HG02981 (cell line): ENCODE measurements around the gene RRP9.
"Not testable (repeated sequence)": the region's sequence is repeated elsewhere in the genome, so short reads cannot be mapped to it uniquely, and the experiment has no call there.

Source experiments
- ATAC-seq: cut with Tn5 transposase; IDR thresholded peaks from one replicate; pipeline ENCODE4 v1.9.1; 2021; ENCODE audit warnings: mild to moderate bottlenecking, moderate library complexity; ENCODE audit not compliant: unreplicated experiment

Gene RRP9

GRCh38 chr3:51927061-51927977 lies 14.4 kb downstream of the RRP9 start:
- ATAC-seq, result no peak

- no peak for ATAC-seq
Observed at GRCh38 chr3:51921081-51921578, 20.6 kb downstream of the RRP9 start.

GRCh38 chr3:51916418-51916817 lies 25.3 kb downstream of the RRP9 start:
- no peak for ATAC-seq

DNA sequence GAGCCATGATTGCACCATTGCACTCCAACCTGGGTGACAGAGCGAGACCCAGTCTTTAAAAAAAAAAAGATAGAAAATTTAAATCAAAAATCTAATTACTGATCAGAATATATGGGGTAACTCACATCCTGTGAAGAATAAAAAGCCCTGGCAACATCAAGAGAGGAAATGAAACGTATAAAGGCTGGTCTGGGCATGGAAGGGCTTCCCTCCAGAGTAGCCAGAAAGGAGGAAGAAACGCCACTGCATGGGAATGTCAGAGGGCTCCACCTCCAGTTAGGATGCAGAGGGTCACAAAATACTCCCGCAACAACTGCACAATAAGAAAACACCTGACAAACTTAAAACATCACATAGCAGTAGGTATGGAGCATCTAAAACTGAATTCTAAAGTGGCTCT lies 33.7 kb downstream of the RRP9 start:
- no peak for ATAC-seq

GRCh38 chr3:51904034-51904823 lies 37.5 kb downstream of the RRP9 start:
- ATAC-seq, result no peak

GRCh38 chr3:51902361-51902760 lies 39.3 kb downstream of the RRP9 start:
- not testable (repeated sequence) for ATAC-seq

GRCh38 chr3:51900043-51900442 lies 41.7 kb downstream of the RRP9 start:
- ATAC-seq, result not testable (repeated sequence)

DNA sequence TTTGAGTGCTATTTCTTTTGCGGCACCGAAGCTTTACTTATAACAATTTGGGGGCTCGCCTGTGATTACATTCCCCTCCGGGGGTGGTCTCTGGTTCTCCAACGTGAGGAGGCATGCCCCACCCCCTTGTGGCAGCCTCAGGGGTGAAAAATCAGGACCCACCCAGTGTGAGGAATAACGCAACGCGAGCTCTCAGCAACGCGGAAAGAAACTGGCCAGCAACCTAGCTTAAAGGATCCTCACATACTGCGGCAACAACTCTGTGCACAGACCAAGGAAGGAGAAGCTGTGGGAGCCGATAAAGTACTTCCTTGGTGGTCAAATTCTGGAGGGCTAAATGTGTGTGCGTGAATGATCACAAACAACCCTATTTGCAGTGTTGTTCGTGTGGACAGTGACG lies 44.3 kb downstream of the RRP9 start:
- no peak for ATAC-seq

- ATAC-seq, result no peak
Observed at GRCh38 chr3:51896607-51897305, 44.9 kb downstream of the RRP9 start.

- no peak for ATAC-seq
Observed at GRCh38 chr3:51894939-51895338, 46.8 kb downstream of the RRP9 start.

DNA sequence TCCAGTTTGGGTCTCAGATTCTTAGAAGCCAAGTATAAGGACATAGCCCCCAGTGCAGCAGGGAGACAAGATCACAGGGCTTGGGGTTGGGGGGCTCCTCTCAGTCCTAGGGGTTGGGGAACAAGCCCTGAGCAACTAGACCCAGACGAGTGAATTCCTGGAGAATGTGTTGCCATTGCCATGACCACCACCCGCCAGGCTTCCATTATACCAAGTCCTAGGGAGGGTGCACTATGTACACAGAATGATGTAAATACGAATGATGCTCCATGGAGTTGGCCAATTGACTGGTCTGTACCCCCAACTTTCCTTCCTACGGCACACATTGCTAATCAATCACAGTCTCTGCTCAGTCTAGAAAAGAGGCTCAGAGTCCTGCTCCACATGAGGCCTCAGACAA lies 47.3 kb downstream of the RRP9 start:
- ATAC-seq, result no peak

DNA sequence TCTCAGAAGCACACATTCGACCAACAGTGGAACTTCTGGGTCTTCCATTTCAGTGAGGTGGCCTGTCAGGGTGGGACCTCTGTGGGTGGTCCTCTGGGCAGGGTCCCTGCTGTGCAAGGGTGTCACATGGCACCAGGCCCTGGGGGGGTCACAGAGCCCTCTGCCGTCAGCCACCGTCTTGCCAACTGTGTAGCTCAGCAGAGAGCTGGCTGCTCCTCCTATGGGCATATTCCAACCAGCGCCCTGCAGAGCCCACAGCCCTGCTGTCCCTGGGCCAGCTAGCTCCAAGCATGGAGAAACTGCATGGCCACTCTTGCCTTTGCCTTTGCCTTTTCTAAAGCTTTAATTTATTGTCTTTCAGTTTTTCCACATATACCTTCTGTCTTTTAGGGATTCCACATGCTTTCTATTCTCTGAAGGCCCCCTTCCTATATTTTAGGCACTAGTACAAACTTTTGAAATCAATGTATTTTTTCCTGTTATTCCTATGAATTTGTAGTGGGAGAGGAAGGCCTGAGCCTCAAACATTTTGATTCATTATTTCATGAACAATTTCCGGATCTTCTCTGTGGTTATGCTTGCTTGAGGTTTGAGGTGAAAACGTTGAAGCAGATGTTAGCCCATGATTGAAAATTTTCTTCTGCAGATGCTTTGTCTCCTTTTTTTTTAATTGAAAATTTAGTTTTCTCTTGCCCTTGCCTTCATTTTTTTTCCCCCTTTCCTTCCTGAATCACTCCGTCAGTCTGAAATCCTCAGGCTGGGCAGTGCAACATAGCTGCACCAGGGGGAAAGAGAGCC lies 50.3 kb downstream of the RRP9 start:
- no peak for ATAC-seq

GRCh38 chr3:51888463-51889105 lies 53.1 kb downstream of the RRP9 start:
- ATAC-seq, result no peak

DNA sequence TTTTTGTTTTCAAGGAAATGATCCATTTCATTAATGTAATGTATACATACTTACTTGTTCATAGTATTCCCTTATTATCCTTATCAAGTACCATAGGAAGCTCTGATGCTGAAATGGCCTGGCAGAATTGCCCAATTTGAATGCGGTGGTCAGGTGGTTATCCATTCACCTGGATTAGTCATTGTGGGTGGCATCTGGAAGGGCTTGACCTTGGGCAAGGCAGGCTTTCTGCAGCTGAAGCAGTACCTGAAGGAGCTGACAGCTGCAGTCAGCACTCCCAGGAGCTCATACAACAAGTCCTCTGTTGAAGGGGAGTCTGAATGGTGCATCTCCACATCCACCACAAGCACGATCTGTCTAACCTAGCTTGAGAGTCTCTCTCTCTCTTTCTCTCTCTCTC lies 54.1 kb downstream of the RRP9 start:
- no peak for ATAC-seq

DNA sequence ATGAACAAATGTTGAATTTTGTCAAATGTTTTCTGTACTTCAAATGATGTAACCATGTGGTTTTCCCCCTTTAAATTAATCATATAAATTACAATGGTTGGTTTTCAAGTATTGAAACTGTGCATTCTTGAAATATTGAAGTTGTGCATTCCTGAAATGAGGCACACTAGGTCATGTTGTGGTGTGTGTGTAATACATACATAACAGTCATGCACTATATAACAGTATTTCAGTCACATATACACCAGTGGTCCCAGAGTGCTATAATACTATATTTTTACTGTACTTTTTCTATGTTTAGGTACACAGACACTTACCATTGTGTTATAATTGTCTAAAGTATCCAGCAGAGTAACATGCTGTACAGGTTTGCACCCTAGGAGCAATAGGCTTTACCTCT lies 55.3 kb downstream of the RRP9 start:
- ATAC-seq, result no peak
